GM12878 (cell line): Measurements from ENCODE around the gene TOMM40. TPM values are rescaled to one million over a fixed set of nuclear protein-coding genes. Genes with fewer than 3 reads are reported as not detected.

ENCODE experiments used
- ATAC-seq: fragments of 200-7000 bp; cut with Tn5 transposase; 3 replicates; pipeline ENCODE4 v1.9.1; 2020; ENCODE audit warnings: mild to moderate bottlenecking, moderate library complexity
- Bru-seq: library from RNA; stranded (reverse); fragments of 400-500 nt; gene quantifications from one replicate; lab custom pipeline; 2021; lab: Mats Ljungman, UMichigan
- BruChase-seq, 2 experiments: library from RNA; stranded (reverse); fragments of 400-500 nt; gene quantifications; one replicate each; lab custom pipeline; 2021; lab: Mats Ljungman, UMichigan
- BruUV-seq: library from RNA; stranded (reverse); fragments of 400-500 nt; replicated peaks from 2 replicates; lab custom pipeline; 2021; lab: Mats Ljungman, UMichigan
- CTCF ChIA-PET: fragments of 300-600 bp; sonication (Branson Sonifier 250); formaldehyde crosslinking; extraction: SDS; loops from one replicate; lab custom pipeline; 2021; ENCODE audit warnings: inconsistent platforms; lab: Yijun Ruan, JAX
- POLR2A ChIA-PET: fragments of 350-600 bp; formaldehyde crosslinking; extraction: SDS; loops from one replicate; lab custom pipeline; 2021; ENCODE audit warnings: inconsistent platforms; lab: Charles Lee
- RAD21 ChIA-PET: fragments of 300-600 bp; sonication (Branson Sonifier 250); formaldehyde crosslinking; loops from one replicate; lab custom pipeline; 2023; ENCODE audit warnings: antibody characterized with exemption; ENCODE audit not compliant: unreplicated experiment; lab: Charles Lee
- SMC1A ChIA-PET: fragments of 300-600 bp; sonication (Branson Sonifier 250); formaldehyde crosslinking; loops from one replicate; lab custom pipeline; 2023; ENCODE audit not compliant: unreplicated experiment, uncharacterized antibody; lab: Charles Lee
- DNase-seq: peaks from one replicate; pipeline ENCODE4 v3.0.0-alpha.2; 2011; ENCODE audit warnings: low read depth, low spot score
- FAIRE-seq: peaks from 3 replicates; lab custom pipeline; 2011; peaks lifted over from hg19 to GRCh38; lab: Jason Lieb, UNC
- H2AFZ ChIP-seq: 2 replicates; pipeline ENCODE4 v1.6.0; 2011; ENCODE audit warnings: low read depth, low read length, control low read depth; ENCODE audit not compliant: control insufficient read depth
- H3K27ac ChIP-seq: 2 replicates; pipeline ENCODE4 v1.5.1; 2011; ENCODE audit warnings: control low read depth; ENCODE audit not compliant: control insufficient read depth, insufficient read depth
- H3K27me3 ChIP-seq, 2 experiments: replicated peaks in 1 of 2; 2 replicates each; pipeline versions ENCODE4 v1.6.0 to v1.6.1; 2011; ENCODE audit warnings: low read length in 1 of 2; ENCODE audit not compliant: control insufficient read depth in 2 of 2, insufficient read depth in 2 of 2
- H3K36me3 ChIP-seq, 2 experiments: 2 replicates each; pipeline ENCODE4 v1.5.1; 2011; ENCODE audit warnings: low read length in 1 of 2; ENCODE audit not compliant: control insufficient read depth in 2 of 2, insufficient read depth in 2 of 2
- H3K4me1 ChIP-seq: 2 replicates; pipeline ENCODE4 v1.6.1; 2011; ENCODE audit warnings: mild to moderate bottlenecking, low read length, moderate library complexity, mixed read lengths; ENCODE audit not compliant: control insufficient read depth, insufficient read depth
- H3K4me2 ChIP-seq: 2 replicates; pipeline ENCODE4 v1.6.0; 2011; ENCODE audit warnings: control low read depth; ENCODE audit not compliant: control insufficient read depth, insufficient read depth
- H3K4me3 ChIP-seq: fragments of 200-600 bp; sonication (generic); 2 replicates; pipeline ENCODE4 v1.5.1; 2016
- H3K79me2 ChIP-seq: 2 replicates; pipeline ENCODE4 v1.6.0; 2011; ENCODE audit warnings: low read length; ENCODE audit not compliant: control insufficient read depth, insufficient read depth
- H3K9ac ChIP-seq: 2 replicates; pipeline ENCODE4 v1.8.0; 2011; ENCODE audit warnings: low read length, control low read depth, mixed read lengths; ENCODE audit not compliant: control insufficient read depth, insufficient read depth
- H3K9me3 ChIP-seq: replicated peaks from 3 replicates; pipeline ENCODE4 v1.5.1; 2011; ENCODE audit warnings: mild to moderate bottlenecking, low read length; ENCODE audit not compliant: control insufficient read depth, insufficient read depth
- H4K20me1 ChIP-seq: 2 replicates; pipeline ENCODE4 v1.6.0; 2011; ENCODE audit not compliant: control insufficient read depth, insufficient read depth
- BACH1 ChIP-seq: fragments of 450-650 bp; IDR thresholded peaks from 2 replicates; pipeline ENCODE4 v1.6.1; 2017; ENCODE audit warnings: mild to moderate bottlenecking, borderline replicate concordance
- BCLAF1 ChIP-seq: fragments of 450-650 bp; IDR thresholded peaks from 2 replicates; pipeline ENCODE4 v1.6.1; 2017; ENCODE audit warnings: antibody characterized with exemption, mild to moderate bottlenecking, moderate library complexity
- ESRRA ChIP-seq: IDR thresholded peaks from 2 replicates; pipeline ENCODE4 v1.6.1; 2012; ENCODE audit warnings: mild to moderate bottlenecking, low read length, improper control_type of control experiment
- FOS ChIP-seq: IDR thresholded peaks from 3 replicates; pipeline ENCODE4 v1.6.1; 2011; ENCODE audit warnings: borderline replicate concordance; ENCODE audit not compliant: insufficient read length; ENCODE audit errors: extremely low read depth
- IRF3 ChIP-seq: fragments of 450-650 bp; IDR thresholded peaks from 2 replicates; pipeline ENCODE4 v1.6.1; 2014; ENCODE audit warnings: mild to moderate bottlenecking
- JUND ChIP-seq: IDR thresholded peaks from 2 replicates; pipeline ENCODE4 v1.6.1; 2012; ENCODE audit warnings: low read depth, mild to moderate bottlenecking, low read length, improper control_type of control experiment, moderate library complexity
- POLR2A ChIP-seq: IDR thresholded peaks from 2 replicates; pipeline ENCODE4 v1.6.1; 2011; ENCODE audit warnings: low read depth, mild to moderate bottlenecking, low read length
- ZNF592 ChIP-seq: fragments of 450-650 bp; IDR thresholded peaks from 2 replicates; pipeline ENCODE4 v1.6.1; 2017; ENCODE audit warnings: mild to moderate bottlenecking, moderate library complexity
- WGBS: methylation state at CpG from one replicate; pipeline ENCODE4 v1.1.6; 2016; ENCODE audit warnings: low lambda C conversion rate; ENCODE audit not compliant: insufficient replicate concordance, insufficient coverage; ENCODE audit errors: missing lambda C conversion rate; 5-methylcytosine and 5-hydroxymethylcytosine counted together
- in situ Hi-C: fragments of 300-500 bp; cut with MboI; formaldehyde crosslinking; loops from 9 replicates; pipeline ENCODE4 v1.14.3; 2018; ENCODE audit warnings: mixed read lengths
- intact Hi-C: fragments of 100-400 bp; cut with micrococcal nuclease; formaldehyde crosslinking; loops from one replicate; pipeline ENCODE4 v1.14.2; 2022; ENCODE audit not compliant: unreplicated experiment
- long read RNA-seq, 2 experiments: library from polyadenylated mRNA; unstranded; transcript quantifications; one replicate each; pipeline ENCODE4 v2.0.0, GENCODE V29; 2019 to 2020
- polyA minus RNA-seq, 3 experiments: library from RNA; depleted of rRNA, polyadenylated mRNA; stranded (reverse); fragments of >200 nt; gene quantifications; 2 replicates each; pipeline ENCODE4 v1.2.3, GENCODE V29; 2011
- polyA plus RNA-seq, 11 experiments: library from polyadenylated mRNA; depleted of rRNA in 4 of 11; unstranded in 6 of 11; stranded (reverse) in 5 of 11; fragments of >200 nt; fragmentation: Nextera tagmentation in 4 of 11; fragmentation: Illumina TruSeq in 1 of 11; extraction: Ambion mirVana in 4 of 11; extraction: Trizol in 1 of 11; gene quantifications; 1 replicate in 1 of 11; 2 replicates in 10 of 11; pipeline versions ENCODE4 v1.2.1 to v1.2.3, GENCODE V29; 2011 to 2016; ENCODE audit warnings: inconsistent platforms in 2 of 11, missing spikeins in 2 of 11, low read depth in 1 of 11
- total RNA-seq, 4 experiments: library from RNA; depleted of rRNA in 3 of 4; stranded (reverse); fragments of >200 nt in 3 of 4; fragmentation: Illumina TruSeq in 1 of 4; extraction: Trizol in 1 of 4; gene quantifications; 2 replicates each; pipeline versions ENCODE4 v1.2.1 to v1.2.3, GENCODE V29; 2013 to 2021

TOMM40 gene
- total RNA-seq (2013; cell fraction: nucleolus; rRNA removed) = 26.8 and 28.6 TPM in 2 replicates
- total RNA-seq (2014; rRNA removed) (92.3 and 111 TPM in 2 replicates), total RNA-seq (2014; rRNA removed; fragmentation: Illumina TruSeq; extraction: Trizol) (68.9 and 88.6 TPM in 2 replicates), total RNA-seq (2021) (176 and 187 TPM in 2 replicates), polyA plus RNA-seq (2011; rRNA removed) (32.1 and 58.2 TPM in 2 replicates), polyA plus RNA-seq (2014; fragmentation: Illumina TruSeq; extraction: Trizol) (19.5 and 72.5 TPM in 2 replicates), polyA plus RNA-seq (2014; fragmentation: Nextera tagmentation; extraction: Ambion mirVana) (1 to 10 TPM in 1 of 2 experiments, under 1 TPM in 1; 0.85 to 4.9 TPM), polyA plus RNA-seq (2014; rRNA removed) (144 and 165 TPM in 2 replicates), polyA plus RNA-seq (2016; fragmentation: Nextera tagmentation; extraction: Ambion mirVana) (100 to 1,000 TPM; 214 to 221 TPM), polyA minus RNA-seq (2011; rRNA and poly(A)+ RNA removed) (41.6 and 69.5 TPM in 2 replicates), Bru-seq, nascent RNA (percentile 71 among the genes with signal in this experiment), BruChase-seq, experiment 1, labeled RNA remaining after a 6-hour chase (percentile 84 among the genes with signal in this experiment), BruChase-seq, experiment 2, labeled RNA remaining after a 2-hour chase (percentile 76 among the genes with signal in this experiment)
- 13.2 TPM for polyA plus RNA-seq (2011; ENCODE audit: low read depth)
- 97.2 and 137 TPM in 2 replicates for polyA plus RNA-seq (2011; cell fraction: cytosol; rRNA removed)
- polyA plus RNA-seq (2011; cell fraction: nucleus; rRNA removed) = 62.4 and 91.0 TPM in 2 replicates
- polyA plus RNA-seq (2012) = 48.0 and 55.3 TPM in 2 replicates
- 21.4 and 25.7 TPM in 2 replicates for polyA minus RNA-seq (2011; cell fraction: cytosol; rRNA and poly(A)+ RNA removed)
- polyA minus RNA-seq (2011; cell fraction: nucleus; rRNA and poly(A)+ RNA removed) = 10.2 and 17.4 TPM in 2 replicates
- long read RNA-seq, experiment 1, transcript TOMM40-203 (9 exons, 1,725 nt) = minor isoform, 43 of 214 reads
- long read RNA-seq, experiment 1, transcript TOMM40-201 (10 exons, 1,707 nt) = minor isoform, 31 of 214 reads
- long read RNA-seq, experiment 1, transcript TOMM40-202 (10 exons, 1,709 nt) = major isoform, 129 of 214 reads
- long read RNA-seq, experiment 1, partial matches to known transcripts = 4 of 214 reads
- long read RNA-seq, experiment 1, other reads (novel, unspliced or antisense) = 7 of 214 reads
- long read RNA-seq, experiment 2 = 0 reads

GRCh38 chr19:44891016-44891882 lies at the start of gene TOMM40:
Gene TOMM40, plus strand, starts transcription at chr19:44891254. Its CDS starts 162 bp downstream, at chr19:44891416.
- H3K36me3 ChIP-seq = peaks cover 0 to 19% of the 10 kb centered on the region in 2 experiments; a peak in 3 of 4 replicates
- ChIA-PET CTCF (interaction anchor here (0.6 to 1.4 kb wide), 4 partner anchors 13 to 237 kb away, joined by 4 to 7 read pairs (median 6); no protein-coding TSS in a partner anchor), SMC1A (interaction anchor here (1.8 kb wide), 1 partner anchor 62 kb away, joined by 6 read pairs; no protein-coding TSS in a partner anchor), RAD21 (interaction anchor here (0.6 to 1.6 kb wide), 3 partner anchors 166 to 287 kb away, joined by 3 read pairs; partner anchors contain the start of genes BLOC1S3 and TRAPPC6A), POLR2A (interaction anchor here (1.0 to 1.7 kb wide), 2 partner anchors 63 to 184 kb away, joined by 3 to 7 read pairs; partner anchors contain the start of gene CLPTM1)
- peaks cover 19% of the 10 kb centered on the region for H3K4me1 ChIP-seq
- WGBS = under 1% methylated on average over 71 of the region's 81 CpGs
- peak within 1 kb of the TSS; percentile 88 for H3K9ac ChIP-seq
- BruUV-seq = no TSS peak
- H3K9me3 ChIP-seq = peaks cover 1% of the 10 kb centered on the region; the same call in 1 of the 3 replicates
- intact Hi-C loops = loop anchor here (5.0 kb wide), 1 partner anchor 44 kb away; the partner anchor contains the start of gene NECTIN2
- H3K27me3 ChIP-seq = no peaks in the 10 kb centered on the region
- no peaks in the 10 kb centered on the region for H4K20me1 ChIP-seq
- peaks cover 32% of the 10 kb centered on the region for H3K79me2 ChIP-seq
- no peak for FAIRE-seq
- H3K27ac ChIP-seq = peak within 1 kb of the TSS; percentile 96
- peak within 1 kb of the TSS; percentile 83 for H3K4me3 ChIP-seq
- peak within 1 kb of the TSS; percentile 98 for H3K4me2 ChIP-seq
- in situ Hi-C loops = no loop called here
- peak within 1 kb of the TSS; percentile 96 for H2AFZ ChIP-seq
- no peak for ATAC-seq
- DNase-seq = no peak
- TF ChIP-seq FOS (peak; percentile 58), JUND (no peak), IRF3 (0 out of 2 replicates have a peak, but pooled peaks have one; percentile 43), BCLAF1 (no peak), ZNF592 (no peak), BACH1 (peak; percentile 85; the same call in 1 of the 2 replicates), ESRRA (no peak), POLR2A (peak; percentile 74)
